Activated T-cell treated with anti-CD3 and anti-CD28 coated beads, Interleukin-2, amount 50 U/mL, for 24 hours (primary cell): ENCODE results near the gene GRID1.

Experiments used
- DNase-seq: peaks from one replicate; pipeline ENCODE4 v3.0.0-alpha.2; 2020
- H3K27ac Mint-ChIP-seq: 2 replicates; pipeline ENCODE4 v1.8.0; 2020; ENCODE audit warnings: mild to moderate bottlenecking, mixed read lengths
- H3K27me3 Mint-ChIP-seq: 2 replicates; pipeline ENCODE4 v1.8.0; 2020; ENCODE audit warnings: mixed read lengths
- H3K36me3 Mint-ChIP-seq: 2 replicates; pipeline ENCODE4 v1.8.0; 2020; ENCODE audit warnings: low read depth, mixed read lengths
- H3K4me1 Mint-ChIP-seq: 2 replicates; pipeline ENCODE4 v1.8.0; 2020; ENCODE audit warnings: low read depth, mixed read lengths
- H3K4me3 Mint-ChIP-seq: 2 replicates; pipeline ENCODE4 v1.8.0; 2020; ENCODE audit warnings: mild to moderate bottlenecking, moderate library complexity, mixed read lengths
- H3K9me3 Mint-ChIP-seq: 2 replicates; pipeline ENCODE4 v1.8.0; 2020; ENCODE audit warnings: mixed read lengths

The GRID1 gene

GRCh38 chr10:86200269-86200668, 166.3 kb downstream of the GRID1 start:
- Mint-ChIP-seq H3K4me1 (no peaks in the 10 kb centered on the region), H3K36me3 (no peaks in the 10 kb centered on the region), H3K27me3 (peaks cover 6% of the 10 kb centered on the region), H3K9me3 (no peaks in the 10 kb centered on the region), H3K27ac (no peak overlapping the region), H3K4me3 (no peak overlapping the region)
- DNase-seq: no peak

GRCh38 chr10:86199041-86199440, 167.6 kb downstream of the GRID1 start:
- Mint-ChIP-seq H3K4me1 (no peaks in the 10 kb centered on the region), H3K27ac (no peak overlapping the region), H3K4me3 (no peak overlapping the region), H3K36me3 (no peaks in the 10 kb centered on the region), H3K9me3 (no peaks in the 10 kb centered on the region), H3K27me3 (peaks cover 6% of the 10 kb centered on the region)
- no peak for DNase-seq

- Mint-ChIP-seq H3K4me1 (no peaks in the 10 kb centered on the region), H3K27me3 (peaks cover 6% of the 10 kb centered on the region), H3K9me3 (no peaks in the 10 kb centered on the region), H3K36me3 (no peaks in the 10 kb centered on the region), H3K4me3 (no peak overlapping the region), H3K27ac (no peak overlapping the region)
- no peak for DNase-seq
These were observed 168.3 kb downstream of the GRID1 start for GRCh38 chr10:86198271-86198670.

GRCh38 chr10:86197166-86197790, 169.3 kb downstream of the GRID1 start:
- Mint-ChIP-seq H3K4me1 (no peaks in the 10 kb centered on the region), H3K4me3 (no peak overlapping the region), H3K36me3 (no peaks in the 10 kb centered on the region), H3K9me3 (no peaks in the 10 kb centered on the region), H3K27me3 (peaks cover 2% of the 10 kb centered on the region), H3K27ac (no peak overlapping the region)
- DNase-seq: no peak

GRCh38 chr10:86195521-86196157, 171.0 kb downstream of the GRID1 start:
- no peak for DNase-seq
- Mint-ChIP-seq H3K27me3 (no peaks in the 10 kb centered on the region), H3K4me3 (no peak overlapping the region)

GRCh38 chr10:86194684-86195083, 171.9 kb downstream of the GRID1 start:
- no peak for DNase-seq
- Mint-ChIP-seq H3K27me3 (peaks cover 3% of the 10 kb centered on the region), H3K4me1 (no peaks in the 10 kb centered on the region), H3K36me3 (no peaks in the 10 kb centered on the region), H3K9me3 (no peaks in the 10 kb centered on the region), H3K4me3 (no peak overlapping the region), H3K27ac (no peak overlapping the region)

More at GRCh38 chr10:86195521-86196157, 171.0 kb downstream of the GRID1 start:
- H3K9me3 Mint-ChIP-seq: no peaks in the 10 kb centered on the region
- H3K4me1 Mint-ChIP-seq: no peaks in the 10 kb centered on the region
- H3K27ac Mint-ChIP-seq: no peak overlapping the region
- H3K36me3 Mint-ChIP-seq: no peaks in the 10 kb centered on the region

GRCh38 chr10:86193841-86194240, 172.8 kb downstream of the GRID1 start:
- Mint-ChIP-seq H3K9me3 (no peaks in the 10 kb centered on the region), H3K4me3 (no peak overlapping the region), H3K36me3 (no peaks in the 10 kb centered on the region), H3K27ac (no peak overlapping the region), H3K4me1 (no peaks in the 10 kb centered on the region), H3K27me3 (peaks cover 9% of the 10 kb centered on the region)
- DNase-seq: no peak

GRCh38 chr10:86192691-86193090, 173.9 kb downstream of the GRID1 start:
- no peaks in the 10 kb centered on the region for H3K9me3 Mint-ChIP-seq
- no peaks in the 10 kb centered on the region for H3K36me3 Mint-ChIP-seq
- DNase-seq: no peak
- H3K27ac Mint-ChIP-seq: no peak overlapping the region
- H3K27me3 Mint-ChIP-seq: peaks cover 9% of the 10 kb centered on the region
- H3K4me1 Mint-ChIP-seq: no peaks in the 10 kb centered on the region
- H3K4me3 Mint-ChIP-seq: no peak overlapping the region

- H3K27ac Mint-ChIP-seq: no peak overlapping the region
- no peaks in the 10 kb centered on the region for H3K36me3 Mint-ChIP-seq
- H3K27me3 Mint-ChIP-seq: peaks cover 9% of the 10 kb centered on the region
- H3K4me3 Mint-ChIP-seq: no peak overlapping the region
- no peaks in the 10 kb centered on the region for H3K9me3 Mint-ChIP-seq
- no peak for DNase-seq
- H3K4me1 Mint-ChIP-seq: no peaks in the 10 kb centered on the region
These were observed 174.4 kb downstream of the GRID1 start for GRCh38 chr10:86192147-86192546.

GRCh38 chr10:86191686-86192085, 174.9 kb downstream of the GRID1 start:
- H3K36me3 Mint-ChIP-seq: no peaks in the 10 kb centered on the region
- no peak overlapping the region for H3K27ac Mint-ChIP-seq
- H3K4me3 Mint-ChIP-seq: no peak overlapping the region
- DNase-seq: no peak
- H3K9me3 Mint-ChIP-seq: no peaks in the 10 kb centered on the region
- H3K4me1 Mint-ChIP-seq: no peaks in the 10 kb centered on the region
- H3K27me3 Mint-ChIP-seq: peaks cover 9% of the 10 kb centered on the region

GRCh38 chr10:86191166-86191565, 175.4 kb downstream of the GRID1 start:
- peaks cover 9% of the 10 kb centered on the region for H3K27me3 Mint-ChIP-seq
- H3K4me1 Mint-ChIP-seq: no peaks in the 10 kb centered on the region
- no peak overlapping the region for H3K4me3 Mint-ChIP-seq
- no peak overlapping the region for H3K27ac Mint-ChIP-seq
- H3K36me3 Mint-ChIP-seq: no peaks in the 10 kb centered on the region
- DNase-seq: no peak
- no peaks in the 10 kb centered on the region for H3K9me3 Mint-ChIP-seq

GRCh38 chr10:86190291-86190690, 176.3 kb downstream of the GRID1 start:
- no peak for DNase-seq
- H3K27me3 Mint-ChIP-seq: peaks cover 11% of the 10 kb centered on the region
- H3K4me1 Mint-ChIP-seq: no peaks in the 10 kb centered on the region
- H3K27ac Mint-ChIP-seq: no peak overlapping the region
- H3K36me3 Mint-ChIP-seq: no peaks in the 10 kb centered on the region
- no peaks in the 10 kb centered on the region for H3K9me3 Mint-ChIP-seq
- H3K4me3 Mint-ChIP-seq: no peak overlapping the region

- DNase-seq: no peak
- H3K4me3 Mint-ChIP-seq: no peak overlapping the region
- H3K36me3 Mint-ChIP-seq: no peaks in the 10 kb centered on the region
- no peaks in the 10 kb centered on the region for H3K9me3 Mint-ChIP-seq
- H3K4me1 Mint-ChIP-seq: no peaks in the 10 kb centered on the region
- peaks cover 11% of the 10 kb centered on the region for H3K27me3 Mint-ChIP-seq
- H3K27ac Mint-ChIP-seq: no peak overlapping the region
These were observed 176.7 kb downstream of the GRID1 start for GRCh38 chr10:86189891-86190290.

GRCh38 chr10:86188796-86189558, 177.6 kb downstream of the GRID1 start:
- Mint-ChIP-seq H3K27ac (no peak overlapping the region), H3K36me3 (no peaks in the 10 kb centered on the region), H3K4me3 (no peak overlapping the region), H3K9me3 (no peaks in the 10 kb centered on the region), H3K4me1 (no peaks in the 10 kb centered on the region), H3K27me3 (peaks cover 11% of the 10 kb centered on the region)
- DNase-seq: no peak

- peaks cover 11% of the 10 kb centered on the region for H3K27me3 Mint-ChIP-seq
- H3K27ac Mint-ChIP-seq: no peak overlapping the region
- no peaks in the 10 kb centered on the region for H3K4me1 Mint-ChIP-seq
- DNase-seq: no peak
- no peak overlapping the region for H3K4me3 Mint-ChIP-seq
- H3K9me3 Mint-ChIP-seq: no peaks in the 10 kb centered on the region
- H3K36me3 Mint-ChIP-seq: no peaks in the 10 kb centered on the region
These were observed 178.3 kb downstream of the GRID1 start for GRCh38 chr10:86188326-86188725.
